Chondrocyte (in vitro differentiated cells): ENCODE measurements around the gene WAS. TPM values are rescaled to one million over a fixed set of nuclear protein-coding genes. Genes with fewer than 3 reads are reported as not detected.

Experiments used
- DNase-seq: peaks from one replicate; pipeline ENCODE4 v3.0.0; 2021; ENCODE audit warnings: mixed read lengths, low spot score
- H3K27ac Mint-ChIP-seq: one replicate; pipeline ENCODE4 v1.8.0; 2021; ENCODE audit warnings: mild to moderate bottlenecking, moderate library complexity, mixed read lengths; ENCODE audit not compliant: unreplicated experiment
- H3K27me3 Mint-ChIP-seq: 2 replicates; pipeline ENCODE4 v1.8.0; 2021; ENCODE audit warnings: low read depth, mixed read lengths
- H3K36me3 Mint-ChIP-seq: 2 replicates; pipeline ENCODE4 v1.8.0; 2021; ENCODE audit warnings: low read depth, mixed read lengths
- H3K4me1 Mint-ChIP-seq: 2 replicates; pipeline ENCODE4 v1.8.0; 2021; ENCODE audit warnings: low read depth, mild to moderate bottlenecking, mixed read lengths
- H3K4me3 Mint-ChIP-seq: one replicate; pipeline ENCODE4 v1.8.0; 2021; ENCODE audit warnings: mild to moderate bottlenecking, moderate library complexity, mixed read lengths; ENCODE audit not compliant: unreplicated experiment
- H3K9me3 Mint-ChIP-seq: 2 replicates; pipeline ENCODE4 v1.8.0; 2021; ENCODE audit warnings: low read depth, mixed read lengths
- CTCF ChIP-seq: fragments of 200-600 bp; sonication (generic); IDR thresholded peaks from 2 replicates; pipeline ENCODE4 v1.5.0; 2021; ENCODE audit warnings: antibody characterized with exemption, mild to moderate bottlenecking, moderate library complexity
- total RNA-seq: library from RNA; stranded (reverse); gene quantifications from 3 replicates; pipeline ENCODE4 v1.2.1, GENCODE V29; 2021

WAS gene
- total RNA-seq, 1 donor from 2014 or later: 0.37 TPM

GRCh38 chrX:48705871-48706270 is 22.3 kb downstream of the WAS start:
- Mint-ChIP-seq H3K27me3 (no peaks in the 10 kb centered on the region), H3K27ac (no peak overlapping the region), H3K9me3 (no peaks in the 10 kb centered on the region)

GRCh38 chrX:48709522-48710112 is 26.0 kb downstream of the WAS start:
- Mint-ChIP-seq H3K9me3 (peaks cover 8% of the 10 kb centered on the region), H3K4me3 (no peak overlapping the region), H3K4me1 (peaks cover 3% of the 10 kb centered on the region), H3K27ac (no peak overlapping the region), H3K36me3 (no peaks in the 10 kb centered on the region), H3K27me3 (no peaks in the 10 kb centered on the region)
- TF ChIP-seq CTCF: no peak
- no peak for DNase-seq

More at GRCh38 chrX:48705871-48706270, 22.3 kb downstream of the WAS start:
- Mint-ChIP-seq H3K4me1 (no peaks in the 10 kb centered on the region), H3K4me3 (no peak overlapping the region), H3K36me3 (no peaks in the 10 kb centered on the region)
- no peak for DNase-seq
- TF ChIP-seq CTCF: no peak

- no peak for TF ChIP-seq CTCF
- Mint-ChIP-seq H3K9me3 (peaks cover 16% of the 10 kb centered on the region), H3K27me3 (no peaks in the 10 kb centered on the region)
Observed at GRCh38 chrX:48711162-48711928, 27.7 kb downstream of the WAS start.

GRCh38 chrX:48711929-48712505 is 28.4 kb downstream of the WAS start:
- no peak overlapping the region for H3K4me3 Mint-ChIP-seq
- H3K36me3 Mint-ChIP-seq: no peaks in the 10 kb centered on the region
- H3K27me3 Mint-ChIP-seq: no peaks in the 10 kb centered on the region
- TF ChIP-seq CTCF: no peak
- DNase-seq: no peak
- H3K4me1 Mint-ChIP-seq: peaks cover 17% of the 10 kb centered on the region
- H3K27ac Mint-ChIP-seq: no peak overlapping the region
- peaks cover 20% of the 10 kb centered on the region for H3K9me3 Mint-ChIP-seq

More at GRCh38 chrX:48711162-48711928, 27.7 kb downstream of the WAS start:
- Mint-ChIP-seq H3K4me1 (peaks cover 17% of the 10 kb centered on the region), H3K36me3 (no peaks in the 10 kb centered on the region), H3K4me3 (no peak overlapping the region), H3K27ac (no peak overlapping the region)
- no peak for DNase-seq

- DNase-seq: no peak
- Mint-ChIP-seq H3K4me1 (peaks cover 17% of the 10 kb centered on the region), H3K4me3 (no peak overlapping the region), H3K9me3 (peaks cover 24% of the 10 kb centered on the region), H3K27me3 (no peaks in the 10 kb centered on the region), H3K27ac (no peak overlapping the region), H3K36me3 (no peaks in the 10 kb centered on the region)
- TF ChIP-seq CTCF: no peak
Observed at GRCh38 chrX:48713847-48714246, 30.2 kb downstream of the WAS start.
